Sigmoid colon (tissue), 7 donors: ENCODE data around the gene MELTF. TPM values are rescaled to one million over a fixed set of nuclear protein-coding genes. Genes with fewer than 3 reads are reported as not detected.

ENCODE experiments used
- DNase-seq: peaks from one replicate; pipeline ENCODE4 v3.0.0-alpha.2; 2019
- H3K27ac ChIP-seq, 4 donors: fragments of 200-600 bp; sonication (generic); one replicate each; pipeline ENCODE4 v1.5.1; 2016 to 2019; ENCODE audit warnings: mild to moderate bottlenecking in 1 of 4
- H3K27me3 ChIP-seq, 3 donors: fragments of 200-600 bp; sonication (generic); one replicate each; pipeline ENCODE4 v1.5.1; 2019; ENCODE audit warnings: mild to moderate bottlenecking in 1 of 3
- H3K36me3 ChIP-seq, 4 donors: fragments of 200-600 bp; sonication (generic); one replicate each; pipeline ENCODE4 v1.5.1; 2016 to 2019
- H3K4me1 ChIP-seq, 4 donors: fragments of 200-600 bp; sonication (generic); one replicate each; pipeline ENCODE4 v1.5.1; 2017 to 2019
- H3K4me3 ChIP-seq, 4 donors: fragments of 200-600 bp; sonication (generic); one replicate each; pipeline ENCODE4 v1.5.1; 2017 to 2019; ENCODE audit warnings: mild to moderate bottlenecking in 2 of 4, moderate library complexity in 1 of 4
- H3K9me3 ChIP-seq, 4 donors: fragments of 200-600 bp in 3 of 4; sonication (generic) in 3 of 4; one replicate each; pipeline versions ENCODE4 v1.5.1 to v1.6.1; 2013 to 2019
- CTCF ChIP-seq, 4 experiments: fragments of 450-650 bp in 3 of 4; fragments of 200-600 bp in 1 of 4; IDR thresholded peaks; one replicate each; pipeline ENCODE4 v1.5.1; 2016 to 2019; ENCODE audit warnings: antibody characterized with exemption in 4 of 4, mild to moderate bottlenecking in 3 of 4, moderate library complexity in 2 of 4
- EP300 ChIP-seq, 4 donors: sonication (generic); formaldehyde crosslinking; IDR thresholded peaks; one replicate each; pipeline ENCODE4 v1.6.1; 2017; ENCODE audit warnings: antibody characterized with exemption in 4 of 4
- POLR2A ChIP-seq, 2 donors: fragments of 450-650 bp; IDR thresholded peaks; one replicate each; pipeline ENCODE4 v1.6.1; 2016; ENCODE audit warnings: antibody characterized with exemption in 2 of 2, mild to moderate bottlenecking in 2 of 2, moderate library complexity in 2 of 2
- POLR2AphosphoS5 ChIP-seq, 4 donors: sonication (generic); formaldehyde crosslinking; IDR thresholded peaks; one replicate each; pipeline ENCODE4 v1.6.1; 2017; ENCODE audit warnings: antibody characterized with exemption in 4 of 4
- WGBS, 2 donors: extraction: QIAGEN DNeasy Blood & Tissue Kit; methylation state at CpG; one replicate each; pipeline ENCODE4 v1.1.7; 2013; 5-methylcytosine and 5-hydroxymethylcytosine counted together
- intact Hi-C: fragments of 100-400 bp; cut with DNase I; formaldehyde crosslinking; loops from one replicate; pipeline ENCODE4 v1.15.1; 2023
- polyA plus RNA-seq, 3 donors: library from polyadenylated mRNA; stranded (reverse); fragments of 200-250 nt; gene quantifications; one replicate each; pipeline ENCODE4 v1.2.3, GENCODE V29; 2013
- total RNA-seq, 4 donors: library from RNA; depleted of rRNA; stranded (reverse); fragments of >200 nt; gene quantifications; one replicate each; pipeline ENCODE4 v1.1.0, GENCODE V29; 2016
- donor health status: healthy with polysubstance abuse.
- donor health status: Bipolar disorder and iron deficiency.
- donor health status: healthy.

Gene MELTF
- total and polyA plus RNA-seq, 7 donors: 0.92 to 9.6 (median 2.7) TPM

GRCh38 chr3:197015790-197016736 lies 13.6 kb downstream of the MELTF start:
- Histone ChIP-seq H3K4me3 (no peak overlapping the region), H3K36me3 (no peaks in the 10 kb centered on the region), H3K27me3 (no peaks in the 10 kb centered on the region), H3K4me1 (no peaks in the 10 kb centered on the region), H3K27ac (no peak overlapping the region), H3K9me3 (no peaks in the 10 kb centered on the region)
- intact Hi-C loops: no loop called here
- 92 to 94% methylated on average over 28 of the region's 28 CpGs for WGBS, 2 donors
- DNase-seq: no peak
- TF ChIP-seq POLR2A (IDR thresholded peaks at IDR 0.05): no peak
- TF ChIP-seq POLR2AphosphoS5 (IDR thresholded peaks at IDR 0.05): no peak
- no peak for TF ChIP-seq CTCF (IDR thresholded peaks at IDR 0.05)
- no peak for TF ChIP-seq EP300 (IDR thresholded peaks at IDR 0.05)

- H3K4me3 ChIP-seq: no peak overlapping the region
- no peaks in the 10 kb centered on the region for H3K36me3 ChIP-seq
- TF ChIP-seq EP300 (IDR thresholded peaks at IDR 0.05) (no peak), CTCF (IDR thresholded peaks at IDR 0.05) (no peak), POLR2A (IDR thresholded peaks at IDR 0.05) (no peak), POLR2AphosphoS5 (IDR thresholded peaks at IDR 0.05) (no peak)
- 94 to 95% methylated on average over 22 of the region's 22 CpGs for WGBS, 2 donors
- no peak for DNase-seq
- no peak overlapping the region for H3K27ac ChIP-seq
- no peaks in the 10 kb centered on the region for H3K27me3 ChIP-seq
- H3K9me3 ChIP-seq: no peaks in the 10 kb centered on the region
- intact Hi-C loops: no loop called here
- no peaks in the 10 kb centered on the region for H3K4me1 ChIP-seq
These were observed 14.6 kb downstream of the MELTF start for GRCh38 chr3:197014942-197015575.

DNA sequence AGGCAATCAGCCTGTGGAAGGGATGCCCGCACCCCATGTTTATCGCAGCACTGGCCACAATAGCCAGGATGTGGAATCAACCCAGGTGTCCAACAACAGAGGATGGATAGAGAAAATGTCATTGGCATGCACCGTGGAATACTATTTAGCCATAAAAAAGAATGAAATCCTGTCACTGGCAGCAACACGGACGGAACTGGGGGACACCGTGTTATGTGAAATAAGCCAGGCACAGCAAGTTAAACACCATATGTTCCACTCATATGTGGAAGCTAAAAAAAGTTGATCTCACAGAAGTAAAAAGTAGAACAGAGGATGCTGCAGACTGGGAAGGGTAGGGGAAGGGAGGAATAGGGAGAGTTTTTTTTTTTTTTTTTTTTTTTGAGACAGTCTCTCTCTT lies 15.6 kb downstream of the MELTF start:
- no peak for DNase-seq
- TF ChIP-seq EP300 (IDR thresholded peaks at IDR 0.05) (no peak), CTCF (IDR thresholded peaks at IDR 0.05) (no peak), POLR2A (IDR thresholded peaks at IDR 0.05) (no peak), POLR2AphosphoS5 (IDR thresholded peaks at IDR 0.05) (no peak)
- no peaks in the 10 kb centered on the region for H3K9me3 ChIP-seq
- H3K27ac ChIP-seq: no peak overlapping the region
- 93 to 96% methylated on average over 6 of the region's 6 CpGs for WGBS, 2 donors
- H3K4me3 ChIP-seq: no peak overlapping the region
- no peaks in the 10 kb centered on the region for H3K36me3 ChIP-seq
- intact Hi-C loops: no loop called here
- H3K27me3 ChIP-seq: no peaks in the 10 kb centered on the region
- no peaks in the 10 kb centered on the region for H3K4me1 ChIP-seq

- no peak for DNase-seq
- H3K4me1 ChIP-seq: no peaks in the 10 kb centered on the region
- no peak overlapping the region for H3K4me3 ChIP-seq
- TF ChIP-seq EP300 (IDR thresholded peaks at IDR 0.05): no peak
- TF ChIP-seq POLR2AphosphoS5 (IDR thresholded peaks at IDR 0.05): no peak
- no peak for TF ChIP-seq CTCF (IDR thresholded peaks at IDR 0.05)
- TF ChIP-seq POLR2A (IDR thresholded peaks at IDR 0.05): no peak
- no peaks in the 10 kb centered on the region for H3K27me3 ChIP-seq
- H3K36me3 ChIP-seq: no peaks in the 10 kb centered on the region
- intact Hi-C loops: no loop called here
- H3K9me3 ChIP-seq: no peaks in the 10 kb centered on the region
- H3K27ac ChIP-seq: no peak overlapping the region
- WGBS, 2 donors: 82 to 93% methylated on average over 7 of the region's 7 CpGs
These were observed 17.1 kb downstream of the MELTF start for GRCh38 chr3:197012540-197012883.
